DND-41 (cell line): ENCODE measurements around the gene SLC6A3.

Experiments
- ATAC-seq: fragments of 200-7000 bp; cut with Tn5 transposase; 3 replicates; pipeline ENCODE4 v1.9.1; 2021; ENCODE audit warnings: low read depth; ENCODE audit not compliant: insufficient read depth
- DNase-seq: peaks from one replicate; pipeline ENCODE4 v3.0.0-alpha.2; 2020
- H2AFZ ChIP-seq: 2 replicates; pipeline ENCODE4 v1.6.0; 2012; ENCODE audit warnings: low read depth, low read length
- H3K27ac ChIP-seq: 2 replicates; pipeline ENCODE4 v1.5.1; 2012; ENCODE audit warnings: low read length, inconsistent platforms
- H3K27me3 ChIP-seq: fragments of 200-600 bp; sonication (generic); 2 replicates; pipeline ENCODE4 v1.6.0; 2012; ENCODE audit warnings: low read length, mild to moderate bottlenecking, inconsistent platforms; ENCODE audit not compliant: insufficient read depth, poor library complexity
- H3K36me3 ChIP-seq: 2 replicates; pipeline ENCODE4 v1.5.1; 2012; ENCODE audit warnings: low read length, inconsistent platforms; ENCODE audit not compliant: insufficient read depth
- H3K4me1 ChIP-seq: 2 replicates; pipeline ENCODE4 v1.5.1; 2012; ENCODE audit warnings: mild to moderate bottlenecking, low read length; ENCODE audit not compliant: insufficient read depth
- H3K4me2 ChIP-seq: 2 replicates; pipeline ENCODE4 v1.6.0; 2012; ENCODE audit warnings: mild to moderate bottlenecking, moderate library complexity, low read length, inconsistent platforms; ENCODE audit not compliant: insufficient read depth
- H3K4me3 ChIP-seq, 2 experiments: fragments of 200-600 bp in 1 of 2; shearing (Covaris generic) in 1 of 2; 2 replicates each; pipeline ENCODE4 v1.5.1; 2012 to 2016; ENCODE audit warnings: inconsistent platforms in 2 of 2, low read length in 2 of 2, mild to moderate bottlenecking in 2 of 2, low read depth in 1 of 2, moderate library complexity in 1 of 2
- H3K79me2 ChIP-seq: 2 replicates; pipeline ENCODE4 v1.6.0; 2012; ENCODE audit warnings: low read length, inconsistent platforms; ENCODE audit not compliant: insufficient read depth
- H3K9ac ChIP-seq: 2 replicates; pipeline ENCODE4 v1.6.0; 2012; ENCODE audit warnings: low read depth, mild to moderate bottlenecking, inconsistent platforms, low read length, moderate library complexity
- H3K9me3 ChIP-seq: 2 replicates; pipeline ENCODE4 v1.5.1; 2012; ENCODE audit warnings: low read length, moderate library complexity, mild to moderate bottlenecking, inconsistent platforms; ENCODE audit not compliant: insufficient read depth, severe bottlenecking
- H4K20me1 ChIP-seq: 2 replicates; pipeline ENCODE4 v1.6.0; 2012; ENCODE audit warnings: low read length; ENCODE audit not compliant: insufficient read depth
- CTCF ChIP-seq: IDR thresholded peaks from 2 replicates; pipeline ENCODE4 v1.5.1; 2012; ENCODE audit warnings: borderline replicate concordance, low read length, moderate library complexity, mild to moderate bottlenecking; ENCODE audit not compliant: poor library complexity, severe bottlenecking; ENCODE audit errors: extremely low read depth
- EZH2 ChIP-seq: IDR thresholded peaks from 3 replicates; pipeline ENCODE4 v1.6.1; 2012; ENCODE audit warnings: borderline replicate concordance, low read depth, mild to moderate bottlenecking, moderate library complexity, low read length, inconsistent platforms; ENCODE audit not compliant: severe bottlenecking

SLC6A3 gene

DNA sequence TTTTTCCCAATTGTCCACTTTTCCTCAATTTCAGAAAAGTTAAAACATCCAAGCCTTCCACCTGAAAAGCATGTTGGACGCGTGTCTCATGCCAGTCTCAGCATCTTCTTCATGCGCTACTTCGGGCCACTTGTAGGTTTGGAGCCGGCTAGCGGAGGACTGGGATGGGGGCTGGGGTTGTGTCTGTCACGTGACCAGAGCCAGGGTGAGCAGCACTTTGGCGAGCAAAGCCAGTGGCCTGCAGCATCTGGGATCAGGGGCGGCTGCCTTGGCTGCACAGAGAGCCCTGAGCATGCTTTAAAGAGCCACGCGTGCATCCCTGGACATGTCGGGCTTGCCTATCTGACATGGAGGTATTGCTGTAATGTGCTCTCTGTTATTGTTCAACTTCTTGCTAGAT, 41.2 kb downstream of the SLC6A3 start:
- no peak overlapping the region for H2AFZ ChIP-seq
- H3K27me3 ChIP-seq = no peaks in the 10 kb centered on the region
- H3K79me2 ChIP-seq = no peaks in the 10 kb centered on the region
- no peaks in the 10 kb centered on the region for H3K36me3 ChIP-seq
- H3K9ac ChIP-seq = no peak overlapping the region
- TF ChIP-seq EZH2 (no peak), CTCF (no peak)
- ATAC-seq = no peak
- no peak overlapping the region for H3K4me3 ChIP-seq
- no peak overlapping the region for H3K4me2 ChIP-seq
- no peak for DNase-seq
- H3K27ac ChIP-seq = no peak overlapping the region
- no peaks in the 10 kb centered on the region for H3K9me3 ChIP-seq
- no peaks in the 10 kb centered on the region for H3K4me1 ChIP-seq
- no peaks in the 10 kb centered on the region for H4K20me1 ChIP-seq

DNA sequence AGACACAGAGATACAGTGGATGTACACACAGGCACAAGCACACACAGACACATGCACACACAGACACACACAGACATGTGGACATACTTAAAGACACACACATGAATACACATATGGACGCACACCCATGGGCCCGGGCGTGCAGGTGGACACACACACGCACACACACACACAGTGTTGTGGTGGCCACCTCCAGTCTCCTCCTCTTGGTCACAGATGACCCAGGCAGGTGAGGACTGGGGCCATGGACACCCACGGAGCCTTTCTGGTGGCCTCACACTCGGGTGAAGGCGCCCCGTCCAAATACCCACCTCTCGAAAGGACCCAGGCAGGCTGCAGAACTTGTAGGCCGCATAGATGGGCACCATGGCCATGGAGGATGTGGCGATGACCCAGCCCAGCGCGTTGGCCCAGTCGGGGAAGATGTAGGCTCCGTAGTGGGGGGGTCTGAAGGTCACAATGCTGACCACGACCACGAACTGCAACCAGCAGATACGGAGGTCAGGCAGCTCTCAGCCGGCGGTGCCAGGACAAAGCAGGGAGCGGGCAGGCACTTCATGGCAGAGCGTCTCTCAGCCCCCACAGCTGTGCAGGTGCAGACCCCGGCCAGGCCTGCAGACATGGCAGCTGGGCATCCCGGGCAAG, 42.5 kb downstream of the SLC6A3 start:
- H3K9me3 ChIP-seq = no peaks in the 10 kb centered on the region
- no peaks in the 10 kb centered on the region for H3K79me2 ChIP-seq
- H3K4me3 ChIP-seq = no peak overlapping the region
- ATAC-seq (no peak), DNase-seq (no peak)
- H3K36me3 ChIP-seq = no peaks in the 10 kb centered on the region
- no peak overlapping the region for H3K27ac ChIP-seq
- TF ChIP-seq EZH2 = no peak
- no peak for TF ChIP-seq CTCF
- H3K4me2 ChIP-seq = no peak overlapping the region
- no peak overlapping the region for H2AFZ ChIP-seq
- no peaks in the 10 kb centered on the region for H4K20me1 ChIP-seq
- no peaks in the 10 kb centered on the region for H3K4me1 ChIP-seq
- no peaks in the 10 kb centered on the region for H3K27me3 ChIP-seq
- no peak overlapping the region for H3K9ac ChIP-seq

DNA sequence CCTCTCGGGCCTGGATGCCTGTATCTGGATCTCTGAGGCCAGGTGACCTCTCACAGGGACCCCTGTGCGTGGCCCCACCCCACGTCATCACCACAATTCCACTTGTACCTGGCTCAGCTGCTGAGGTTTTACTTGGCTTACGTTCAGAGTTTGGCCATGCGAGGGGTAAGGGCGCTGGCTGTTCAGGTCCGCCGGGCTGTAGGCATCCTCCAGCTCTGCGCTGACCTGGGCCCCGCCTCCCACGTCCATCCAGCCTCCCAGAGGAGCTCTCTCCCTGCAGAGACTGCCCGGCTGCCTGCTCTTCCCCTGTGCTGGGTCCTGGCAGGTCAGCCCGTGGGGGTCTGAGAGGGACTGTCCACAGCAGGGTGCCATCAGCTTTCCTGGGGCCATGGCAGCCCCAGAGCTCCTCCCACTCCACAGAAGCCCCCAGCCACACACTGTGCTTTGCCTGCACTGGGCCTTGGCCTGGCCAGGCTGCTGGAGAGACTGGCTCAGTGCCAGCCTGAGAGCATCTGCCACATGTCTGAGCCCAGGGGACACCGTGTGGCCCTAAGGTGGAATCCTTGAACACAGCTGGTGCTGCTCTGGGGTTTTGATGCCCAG, 43.6 kb downstream of the SLC6A3 start:
- H3K4me1 ChIP-seq = no peaks in the 10 kb centered on the region
- no peaks in the 10 kb centered on the region for H3K27me3 ChIP-seq
- no peak overlapping the region for H2AFZ ChIP-seq
- no peak overlapping the region for H3K27ac ChIP-seq
- no peaks in the 10 kb centered on the region for H4K20me1 ChIP-seq
- H3K4me3 ChIP-seq = no peak overlapping the region
- H3K9me3 ChIP-seq = no peaks in the 10 kb centered on the region
- ATAC-seq = no peak; the same call in 2 of the 3 replicates
- TF ChIP-seq CTCF (no peak), EZH2 (no peak)
- H3K9ac ChIP-seq = no peak overlapping the region
- no peak overlapping the region for H3K4me2 ChIP-seq
- no peaks in the 10 kb centered on the region for H3K79me2 ChIP-seq
- DNase-seq = no peak
- no peaks in the 10 kb centered on the region for H3K36me3 ChIP-seq
